ENCODE results near the gene UBE2L3.

The UBE2L3 gene

DNA sequence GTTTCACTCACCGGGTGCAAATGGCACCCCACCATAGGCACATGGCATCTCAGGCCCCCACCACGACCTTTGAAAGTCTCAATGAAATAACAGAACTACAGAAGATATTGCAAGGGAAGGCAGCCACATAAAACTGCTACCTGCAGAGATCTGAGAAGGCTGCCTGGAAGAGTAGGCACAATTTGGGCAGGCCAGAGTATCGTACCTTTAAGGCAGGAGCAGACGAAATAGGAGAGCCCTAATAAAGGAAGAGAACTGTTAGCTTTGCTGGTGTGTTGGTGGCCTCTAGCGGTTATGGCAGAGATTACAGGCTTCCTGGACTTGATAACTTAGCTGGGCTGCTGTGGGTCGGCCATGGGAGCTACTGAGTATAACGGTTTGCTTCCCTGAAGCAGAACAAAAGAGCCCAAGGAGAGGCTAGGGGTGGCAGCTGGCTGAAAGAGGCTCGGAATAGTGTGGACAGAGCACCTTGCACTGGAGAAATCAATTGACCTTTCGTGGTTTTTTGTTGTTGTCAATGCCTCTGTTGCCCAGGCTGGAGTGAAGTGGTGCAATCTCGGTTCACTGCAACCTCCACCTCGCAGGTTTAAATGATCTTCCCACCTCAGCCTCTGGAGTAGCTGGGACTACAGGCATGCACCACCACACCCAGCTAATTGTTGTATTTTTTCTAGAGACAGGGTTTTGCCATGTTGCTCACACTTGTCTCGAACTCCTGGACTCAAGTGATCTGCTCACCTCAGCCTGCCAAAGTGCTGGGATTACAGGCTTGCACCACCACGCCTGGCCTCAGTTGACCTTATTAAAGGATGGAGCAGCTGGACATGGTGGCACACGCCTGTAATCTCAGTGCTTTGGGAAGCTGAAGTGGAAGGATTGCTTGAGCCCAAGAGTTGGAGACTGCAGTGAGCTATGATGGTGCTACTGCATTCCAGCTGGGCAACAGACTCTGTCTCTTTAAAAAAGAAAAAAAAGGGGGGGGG, 79.4 kb downstream of the UBE2L3 start:
- peak; percentile 74 for DNase-seq (ENCODE audit: low spot score)

DNA sequence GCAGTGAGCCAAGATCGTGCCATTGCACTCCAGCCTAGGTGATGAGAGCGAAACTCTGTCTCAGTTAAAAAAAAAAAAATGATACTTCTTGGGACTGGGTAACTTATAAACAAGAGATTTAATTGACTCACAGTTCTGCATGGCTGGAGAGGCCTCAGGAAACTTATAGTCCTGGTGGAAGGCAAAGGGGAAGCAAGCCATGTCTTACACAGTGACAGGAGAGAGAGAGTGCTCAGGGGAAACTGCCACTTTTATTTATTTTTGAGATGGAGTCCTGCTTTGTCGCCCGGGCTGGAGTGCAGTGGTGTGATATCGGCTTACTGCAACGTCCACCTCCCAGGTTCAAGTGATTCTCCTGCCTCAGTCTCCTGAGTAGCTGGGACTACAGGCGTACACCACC, 82.8 kb downstream of the UBE2L3 start:
- no peak for DNase-seq (ENCODE audit: low spot score)

DNA sequence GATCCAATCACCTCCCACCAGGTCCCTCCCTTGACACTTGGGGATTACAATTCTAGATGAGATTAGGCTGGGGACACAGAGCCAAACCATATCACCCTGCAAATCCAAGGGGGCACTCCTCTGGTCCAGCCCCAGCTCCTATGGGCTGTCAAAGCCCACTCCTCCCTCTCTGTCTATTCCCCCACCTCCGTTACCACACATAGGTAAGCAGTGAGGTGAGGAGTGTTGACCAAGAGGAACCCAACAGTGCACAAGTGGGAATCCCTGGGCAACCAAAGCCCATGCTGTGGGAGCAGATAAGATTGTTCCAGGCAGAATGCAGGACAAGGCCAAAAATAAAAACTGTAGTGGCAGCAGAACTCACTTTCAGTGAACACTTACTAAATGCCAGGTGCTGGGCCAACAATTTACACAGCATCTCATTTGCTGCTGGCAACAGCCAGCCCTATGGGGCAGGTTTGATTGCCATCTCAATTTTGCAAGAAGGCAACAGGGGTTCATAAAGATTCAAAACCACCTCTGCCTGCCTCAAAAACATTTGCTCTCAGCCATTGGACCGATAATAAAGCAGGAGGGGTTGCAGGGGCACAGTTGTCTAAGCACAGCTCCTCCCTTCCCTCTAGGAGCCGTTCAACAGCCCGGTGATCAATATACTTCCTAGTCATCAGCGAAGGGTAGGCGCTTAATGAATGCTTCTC, 83.5 kb downstream of the UBE2L3 start:
- DNase-seq (ENCODE audit: low spot score), result no peak

DNA sequence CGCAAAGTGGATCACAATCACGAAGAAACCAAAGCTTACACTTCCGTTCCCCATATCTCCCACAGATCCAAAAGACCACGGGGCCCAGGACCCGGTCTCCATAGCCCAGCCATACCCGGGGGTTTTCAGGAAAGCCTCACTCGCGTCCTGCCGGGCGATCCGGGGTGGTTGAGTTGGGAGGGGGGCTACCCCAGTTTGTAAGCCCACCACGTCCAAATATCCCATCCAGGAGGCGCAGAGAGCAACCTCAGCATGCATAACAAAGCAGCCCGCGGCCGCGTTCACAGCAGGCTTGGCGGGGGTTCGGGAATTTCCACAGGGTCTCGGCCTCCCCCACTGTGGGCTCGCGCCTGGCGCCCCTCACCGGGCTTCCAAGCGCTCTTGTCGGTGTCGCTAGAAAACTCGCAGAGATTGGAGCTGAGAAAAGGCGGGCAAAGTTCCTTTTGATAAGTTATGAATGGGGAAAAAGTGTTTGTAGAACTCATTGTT, 84.1 kb downstream of the UBE2L3 start:
- DNase-seq (ENCODE audit: low spot score), result no peak

DNA sequence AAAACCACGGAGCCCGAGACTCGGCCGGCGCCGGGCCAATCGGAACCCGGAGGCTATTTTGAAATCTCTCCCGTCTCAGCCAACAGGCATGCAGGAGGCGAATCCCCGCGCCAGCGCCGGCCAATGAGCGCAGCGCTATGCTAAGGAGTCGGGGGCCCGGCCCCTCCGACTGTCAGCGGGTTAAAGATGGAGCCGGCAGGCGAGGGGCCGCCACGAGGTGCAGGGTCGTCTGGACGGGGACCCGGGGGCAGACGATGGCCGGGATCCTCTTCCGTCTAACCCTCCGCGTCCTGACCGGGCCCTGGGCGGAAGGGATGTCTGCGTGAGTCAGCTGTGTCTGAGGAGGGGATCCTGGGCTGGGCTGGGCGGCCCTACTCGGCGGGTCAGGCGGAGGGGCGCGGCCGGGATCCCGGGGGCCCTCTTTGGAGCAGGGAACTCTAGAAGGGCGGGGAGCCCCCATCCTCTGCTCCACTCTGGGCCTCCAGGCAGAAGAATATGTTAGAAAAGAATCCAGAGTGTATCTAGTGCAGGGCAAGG, 84.6 kb downstream of the UBE2L3 start:
- DNase-seq (ENCODE audit: low spot score), result peak; percentile 97

DNA sequence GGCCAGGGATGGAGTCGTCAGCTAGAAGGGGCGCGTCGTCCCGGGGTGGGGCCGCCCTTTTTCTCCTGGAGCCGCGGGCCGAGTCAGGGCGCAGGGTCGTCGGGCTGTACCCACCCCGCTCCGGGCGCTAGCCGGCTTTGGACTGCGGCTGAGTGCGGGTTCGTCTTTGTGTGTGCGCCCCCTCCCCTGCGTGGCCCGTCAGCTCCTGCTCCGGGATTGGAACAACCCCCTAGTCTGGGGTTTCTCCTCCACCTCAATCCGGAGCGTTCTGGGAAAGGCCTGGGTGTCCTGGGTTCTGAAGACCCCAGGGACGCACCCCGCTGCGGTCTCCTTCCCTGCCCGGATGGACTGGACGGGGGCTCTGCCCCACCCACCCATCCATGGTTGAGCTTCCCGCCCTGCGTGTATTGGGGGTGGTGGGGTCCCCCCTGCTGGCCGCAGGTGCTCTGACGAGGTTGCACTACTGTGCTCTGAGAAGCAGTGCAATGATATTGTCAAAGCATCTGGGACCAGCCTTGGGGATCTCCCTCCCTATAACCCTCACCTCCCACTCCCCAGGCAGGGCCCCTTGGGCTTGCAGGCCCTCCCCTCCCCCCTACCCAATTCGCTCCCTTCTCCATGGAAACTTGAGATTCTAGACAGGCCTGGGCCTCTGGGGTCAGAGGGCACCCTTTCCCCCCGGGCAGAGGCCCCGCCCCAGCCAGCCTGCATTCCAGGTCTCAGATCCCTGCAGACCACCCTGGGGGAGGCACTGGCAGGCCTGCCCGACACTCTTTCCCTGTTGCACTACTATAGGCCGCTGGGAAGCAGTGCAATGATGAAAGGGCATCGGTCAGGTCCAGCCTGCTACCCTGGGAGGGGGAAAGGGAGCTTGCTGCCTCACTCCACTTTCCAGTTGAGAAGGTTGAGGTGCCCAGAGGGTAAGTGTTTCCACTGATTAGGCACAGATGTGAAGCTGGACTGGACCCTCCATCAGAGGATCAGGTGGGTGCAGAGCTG, 85.3 kb downstream of the UBE2L3 start:
- DNase-seq (ENCODE audit: low spot score), result peak; percentile 91

DNA sequence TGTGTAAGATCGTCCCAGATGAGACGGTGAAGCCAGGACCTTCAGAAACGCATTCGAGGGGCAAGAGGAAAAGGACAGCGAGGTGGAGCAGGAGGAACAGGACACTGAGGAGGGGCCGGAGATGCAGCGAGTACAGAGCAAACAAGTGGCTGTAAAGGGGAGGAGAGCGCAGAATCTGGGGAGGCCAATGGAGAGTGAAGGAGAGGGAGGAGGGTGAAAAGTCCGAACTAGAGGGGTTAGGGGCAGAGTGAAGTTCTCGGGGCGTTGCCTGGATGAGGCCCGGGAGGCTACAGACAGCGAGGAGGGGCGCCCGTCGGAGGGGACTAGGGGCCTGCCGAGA, 89.5 kb downstream of the UBE2L3 start:
- DNase-seq (ENCODE audit: low spot score), result no peak

DNA sequence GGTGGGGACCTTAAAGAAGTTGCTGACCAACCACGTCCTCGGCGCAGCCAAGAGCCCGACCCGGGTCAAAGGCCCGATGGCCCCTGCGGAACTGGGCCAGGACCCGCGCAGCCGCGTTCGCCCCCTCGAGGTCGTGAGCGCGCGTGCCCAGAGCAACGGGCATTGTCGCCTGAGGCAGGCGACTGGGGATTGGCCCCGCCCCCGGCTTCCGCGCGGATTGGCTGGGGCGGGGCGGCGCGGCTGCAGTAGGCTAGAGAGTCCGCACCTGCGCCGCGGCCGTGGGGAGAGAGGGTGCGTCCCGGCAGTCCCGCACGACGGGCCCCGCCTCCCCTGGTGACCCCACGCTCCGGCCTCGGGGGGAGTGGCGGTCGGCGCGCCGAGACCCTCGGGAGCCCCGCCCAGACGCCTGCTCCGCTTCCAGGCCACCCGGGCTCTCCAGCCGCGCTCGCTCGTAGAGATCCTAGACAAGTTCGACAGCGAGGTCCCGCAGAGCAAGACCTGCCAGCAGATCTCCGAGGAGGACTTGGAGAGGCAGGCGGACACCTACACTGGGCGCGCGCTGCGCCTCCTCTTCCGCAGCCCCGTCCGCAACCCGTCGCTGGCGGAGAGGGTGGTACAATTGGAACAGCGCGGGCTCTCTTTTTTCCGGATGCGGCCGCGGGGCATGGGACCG, 90.0 kb downstream of the UBE2L3 start:
- peak; percentile 91 for DNase-seq (ENCODE audit: low spot score)

DNA sequence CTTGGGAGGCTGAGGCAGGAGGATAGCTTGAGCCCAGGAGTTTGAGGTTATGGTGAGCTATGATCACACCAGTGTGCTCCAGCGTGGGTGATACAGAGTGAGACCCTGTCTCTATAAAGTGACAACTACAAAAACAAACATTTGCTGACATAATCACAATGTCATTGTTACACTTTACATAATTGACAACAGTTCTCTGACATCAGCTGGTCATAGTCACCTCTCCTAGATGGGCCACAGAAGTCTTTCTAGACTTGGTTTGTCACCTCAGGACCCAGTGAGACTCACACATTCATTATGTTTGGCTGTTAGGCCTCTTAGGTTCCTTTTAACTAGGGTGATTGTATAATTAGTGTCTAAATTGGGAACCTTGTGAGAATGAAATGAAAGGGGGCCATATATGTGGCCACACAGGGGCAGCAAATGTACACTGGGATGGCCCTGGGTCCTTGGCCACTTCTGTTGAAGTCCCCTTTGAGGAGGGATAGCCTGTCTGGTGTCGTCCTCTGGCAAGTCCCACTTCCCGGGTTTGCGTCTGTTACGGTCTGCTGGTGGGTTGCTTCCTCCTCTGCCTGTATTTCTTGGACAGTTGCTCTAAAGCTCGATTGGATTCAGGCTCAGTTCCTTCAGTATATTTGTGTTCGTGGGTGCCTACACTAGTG, 92.5 kb downstream of the UBE2L3 start:
- DNase-seq (ENCODE audit: low spot score), result no peak

DNA sequence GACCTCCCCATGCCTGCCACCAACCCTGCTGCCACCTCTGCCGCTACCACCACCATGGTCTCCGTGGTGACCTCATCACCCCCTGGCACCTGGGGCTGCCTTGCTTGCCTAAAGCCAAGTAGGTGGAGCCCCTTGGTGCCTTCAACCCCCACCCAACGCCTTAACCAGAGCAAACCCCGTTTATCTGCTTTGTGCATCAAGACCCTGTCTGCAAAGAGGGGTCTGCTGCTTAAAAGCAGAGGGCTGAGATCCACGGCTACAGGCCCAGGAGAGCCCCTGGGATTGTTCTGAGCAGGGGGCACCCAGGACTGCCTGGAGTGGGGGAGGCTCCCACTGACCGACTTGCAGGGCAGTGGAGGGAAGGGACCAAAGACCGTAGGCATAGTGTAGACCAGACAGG, 93.4 kb downstream of the UBE2L3 start:
- no peak for DNase-seq (ENCODE audit: low spot score)

DNA sequence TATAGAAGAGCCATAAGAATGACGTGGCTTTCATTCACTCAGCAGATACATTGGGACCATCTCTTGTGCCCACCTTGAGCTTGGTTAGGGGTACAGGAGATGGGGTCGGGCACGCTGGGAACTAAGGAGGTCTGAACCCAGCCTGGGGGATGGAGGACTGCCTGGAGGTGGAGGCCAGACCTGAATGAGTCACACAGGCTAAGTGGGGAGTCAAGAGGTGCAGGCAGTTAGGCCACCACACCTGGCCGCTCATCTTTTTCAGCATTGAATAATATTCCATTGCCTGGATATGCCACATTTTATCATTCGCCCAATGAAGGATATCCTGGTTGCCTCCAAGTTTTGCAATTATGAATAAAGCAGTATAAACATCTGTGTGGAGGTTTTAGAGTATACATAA, 94.5 kb downstream of the UBE2L3 start:
- DNase-seq (ENCODE audit: low spot score), result no peak

DNA sequence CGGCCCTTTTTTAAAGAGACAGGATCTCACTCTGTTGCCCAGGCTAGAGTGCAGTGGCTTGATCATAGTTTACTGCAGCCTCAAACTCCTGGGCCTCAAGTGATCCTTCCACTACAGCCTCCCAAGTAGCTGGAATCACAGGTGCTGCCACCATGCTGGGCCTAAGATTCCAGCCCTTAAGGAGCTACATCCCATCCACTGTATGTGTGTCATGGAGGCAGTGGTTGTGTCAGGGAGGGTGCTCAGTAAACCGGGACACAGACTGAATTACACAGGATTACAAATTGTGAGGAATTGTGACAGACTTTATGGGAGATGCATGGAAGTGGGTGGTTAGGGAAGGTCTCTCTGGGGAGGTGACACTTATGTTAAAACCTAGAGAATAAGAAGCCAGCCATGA, 96.2 kb downstream of the UBE2L3 start:
- DNase-seq (ENCODE audit: low spot score), result no peak

DNA sequence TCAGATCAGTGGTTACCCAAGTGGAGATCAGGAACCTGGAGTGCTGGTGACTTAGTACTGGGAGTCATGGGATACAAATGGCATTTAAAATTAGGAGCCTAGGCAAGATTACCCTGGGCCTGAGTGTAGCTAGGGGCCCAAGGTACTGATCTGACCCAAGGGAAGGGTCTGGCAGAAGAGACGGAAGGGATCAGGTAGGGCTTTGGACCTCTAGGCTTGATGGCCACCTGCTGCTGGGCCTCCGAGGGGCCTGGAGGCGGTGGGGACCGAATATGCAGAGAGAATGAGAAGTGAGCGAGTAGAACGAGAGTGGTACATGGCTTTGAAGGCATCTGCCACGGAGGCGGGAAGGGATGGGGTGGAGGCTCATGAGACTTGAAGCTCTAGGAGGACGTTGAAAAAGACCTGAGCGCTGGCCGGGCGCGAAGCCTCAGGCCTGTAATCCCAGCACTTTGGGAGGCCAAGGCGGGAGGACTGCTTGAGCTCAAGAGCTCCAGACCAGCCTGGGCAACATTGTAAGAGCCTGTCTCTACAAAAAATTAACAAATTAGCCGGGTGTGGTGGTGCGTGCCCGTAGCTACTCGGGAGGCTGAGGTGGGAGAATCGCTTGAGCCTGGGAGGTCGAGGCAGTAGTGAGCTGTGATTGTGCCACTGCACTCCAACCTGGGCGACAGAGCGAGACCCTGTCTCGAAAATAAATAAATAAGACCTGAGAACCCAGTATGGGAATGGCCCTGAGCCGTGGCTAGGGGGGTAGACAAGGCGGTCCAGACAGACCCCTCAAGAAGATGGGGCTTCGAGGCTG, 97.7 kb downstream of the UBE2L3 start:
- no peak for DNase-seq (ENCODE audit: low spot score)

DNA sequence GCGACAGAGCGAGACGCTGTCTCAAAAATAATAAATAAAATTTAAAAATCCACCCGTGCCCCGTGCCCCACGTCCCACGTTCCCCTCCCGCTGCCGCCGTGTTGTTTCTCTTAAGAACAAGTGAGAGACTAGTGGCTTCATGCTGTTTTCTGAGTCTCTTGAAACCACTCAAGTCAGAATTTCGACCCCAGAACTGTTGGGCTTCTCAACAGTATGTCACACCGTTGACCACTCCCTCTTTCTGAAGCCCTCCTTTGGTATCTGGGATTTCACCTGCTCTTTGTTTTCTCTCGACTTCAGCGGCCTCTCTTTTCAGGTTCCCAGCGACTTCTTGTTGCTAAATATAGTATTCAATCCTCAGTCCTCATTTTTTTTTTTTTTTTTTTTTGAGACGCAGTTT, 99.3 kb downstream of the UBE2L3 start:
- no peak for DNase-seq (ENCODE audit: low spot score)

DNA sequence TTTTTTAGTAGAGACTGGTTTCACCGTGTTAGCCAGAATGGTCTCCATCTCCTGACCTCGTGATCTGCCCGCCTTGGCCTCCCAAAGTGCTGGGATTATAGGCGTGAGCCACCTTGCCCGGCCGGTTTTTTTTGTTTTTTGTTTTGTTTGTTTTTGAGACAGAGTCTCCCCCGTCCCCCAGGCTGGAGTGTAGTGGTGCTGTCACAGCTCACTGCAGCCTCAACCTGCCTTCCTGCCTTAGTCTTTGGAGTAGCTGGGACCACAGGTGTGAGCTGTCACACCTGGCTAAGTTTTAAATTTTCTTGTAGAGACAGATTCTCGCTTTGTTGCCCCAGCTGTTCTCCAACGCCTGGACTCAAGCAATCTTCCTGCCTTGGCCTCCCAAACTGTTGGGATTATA, 101.5 kb downstream of the UBE2L3 start:
- no peak for DNase-seq (ENCODE audit: low spot score)

DNA sequence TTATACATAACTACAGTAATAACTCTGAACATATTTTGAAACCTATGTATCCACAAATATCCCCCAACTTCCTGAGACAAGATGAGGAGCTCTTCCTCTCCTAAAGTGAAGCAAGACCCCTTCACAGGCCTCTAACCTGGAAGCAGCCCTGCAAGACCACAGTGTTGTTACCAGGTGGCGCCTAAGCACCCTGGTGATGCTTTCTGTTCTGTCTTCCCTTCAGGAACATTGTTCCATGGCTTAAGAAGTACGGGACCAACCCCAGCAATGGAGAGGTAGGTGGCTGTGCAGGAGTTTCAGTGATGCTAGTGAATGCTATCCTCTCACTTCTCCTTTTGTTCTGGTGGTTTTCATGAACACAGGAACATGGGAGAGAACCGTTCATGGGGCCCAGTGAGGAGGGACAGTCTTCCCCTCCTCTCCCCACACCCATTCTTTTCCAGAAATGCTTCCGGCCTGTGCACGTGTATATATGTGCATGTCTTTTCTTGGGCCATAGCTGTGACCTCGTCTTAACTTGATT, 104.7 kb downstream of the UBE2L3 start:
- no peak for DNase-seq (ENCODE audit: low spot score)
